PC-9 (cell line): ENCODE results near the gene RAB30.

Source experiments
- CTCF ChIP-seq: fragments of 200-600 bp; sonication (generic); conservative IDR thresholded peaks from 2 replicates; pipeline ENCODE4 v1.6.1; 2017; ENCODE audit warnings: mixed run types, antibody characterized with exemption, mild to moderate bottlenecking, moderate library complexity
- EZH2 ChIP-seq: fragments of 200-600 bp; sonication (generic); IDR thresholded peaks from 2 replicates; pipeline ENCODE4 v1.8.0; 2017; ENCODE audit warnings: antibody characterized with exemption, low read depth

- TF ChIP-seq CTCF (no peak), EZH2 (no peak)
Measured at GRCh38 chr11:82989628-82990404, 81.9 kb downstream of the RAB30 start.
